B cell (primary cell): Measurements from ENCODE around the gene NIP7. TPM values are rescaled to one million over a fixed set of nuclear protein-coding genes. Genes with fewer than 3 reads are reported as not detected.
A peak's percentile ranks its signal among the peaks of the same experiment; 100 is the strongest.

ENCODE experiments used
- ATAC-seq: fragments of 200-7000 bp; cut with Tn5 transposase; one replicate; pipeline ENCODE4 v1.10.0; 2021; ENCODE audit warnings: low read depth, mild to moderate bottlenecking, moderate number of reproducible peaks, moderate library complexity
- CTCF ChIA-PET: fragments of 350-600 bp; sonication (Branson Sonifier 250); formaldehyde crosslinking; loops from one replicate; lab custom pipeline; 2021; ENCODE audit warnings: antibody characterized with exemption, inconsistent platforms; lab: Charles Lee
- POLR2A ChIA-PET: fragments of 350-600 bp; sonication (Branson Sonifier 250); formaldehyde crosslinking; loops from one replicate; lab custom pipeline; 2021; ENCODE audit warnings: antibody characterized with exemption; lab: Charles Lee
- DNase-seq: peaks from one replicate; pipeline ENCODE4 v3.0.0; 2013
- H2AFZ ChIP-seq: 2 replicates; pipeline ENCODE4 v1.6.1; 2012; ENCODE audit warnings: mild to moderate bottlenecking, low read depth, low read length; ENCODE audit not compliant: insufficient read depth, poor library complexity, severe bottlenecking
- H3K27ac ChIP-seq, 2 donors: 1 replicate in 1 of 2; 2 replicates in 1 of 2; pipeline ENCODE4 v1.5.1; 2012 to 2013; ENCODE audit warnings: low read length in 2 of 2, mild to moderate bottlenecking in 2 of 2, moderate library complexity in 1 of 2
- H3K27me3 ChIP-seq, 4 experiments: fragments of 200-600 bp in 1 of 4; sonication (generic) in 1 of 4; replicated peaks in 1 of 4; 1 replicate in 2 of 4; 2 replicates in 2 of 4; pipeline versions ENCODE4 v1.6.1 to v1.7.0; 2013 to 2016; ENCODE audit warnings: low read length in 3 of 4, mild to moderate bottlenecking in 2 of 4, mixed read lengths in 1 of 4, moderate library complexity in 1 of 4; ENCODE audit not compliant: insufficient read depth in 4 of 4, control insufficient read depth in 3 of 4; ENCODE audit errors: control extremely low read depth in 1 of 4
- H3K36me3 ChIP-seq, 2 experiments: replicated peaks in 1 of 2; 1 replicate in 1 of 2; 2 replicates in 1 of 2; pipeline versions ENCODE4 v1.6.1 to v1.7.1; 2013; ENCODE audit warnings: low read length in 1 of 2; ENCODE audit not compliant: insufficient read depth in 2 of 2, control insufficient read depth in 1 of 2; ENCODE audit errors: control extremely low read depth in 1 of 2, extremely low read depth in 1 of 2
- H3K4me1 ChIP-seq, 2 donors: fragments of 200-600 bp in 1 of 2; sonication (generic) in 1 of 2; 1 replicate in 1 of 2; 2 replicates in 1 of 2; pipeline versions ENCODE4 v1.5.1 to v1.6.1; 2013 to 2017; ENCODE audit warnings: low read length in 2 of 2; ENCODE audit not compliant: control insufficient read depth in 2 of 2, insufficient read depth in 2 of 2
- H3K4me2 ChIP-seq: replicated peaks from 2 replicates; pipeline ENCODE3; 2012; ENCODE audit warnings: mild to moderate bottlenecking, low read depth, low read length; ENCODE audit not compliant: poor library complexity, severe bottlenecking
- H3K4me3 ChIP-seq, 5 experiments: fragments of 200-600 bp in 1 of 5; sonication (generic) in 1 of 5; 1 replicate in 3 of 5; 2 replicates in 2 of 5; pipeline versions ENCODE4 v1.5.1 to v1.7.0; 2011 to 2016; ENCODE audit warnings: low read length in 4 of 5, mild to moderate bottlenecking in 4 of 5, low read depth in 2 of 5, control low read depth in 1 of 5, moderate library complexity in 1 of 5; ENCODE audit not compliant: insufficient read depth in 1 of 5; ENCODE audit errors: control extremely low read depth in 1 of 5, extremely low read depth in 1 of 5
- H3K79me2 ChIP-seq: fragments of 200-600 bp; sonication (generic); one replicate; pipeline ENCODE4 v1.6.0; 2016; ENCODE audit warnings: low read length; ENCODE audit not compliant: control insufficient read depth, insufficient read depth
- H3K9ac ChIP-seq: fragments of 200-600 bp; sonication (generic); 2 replicates; pipeline ENCODE4 v1.6.1; 2017; ENCODE audit warnings: mild to moderate bottlenecking, low read length, moderate library complexity
- H3K9me3 ChIP-seq, 3 donors: one replicate each; pipeline versions ENCODE4 v1.6.1 to v1.7.1; 2013; ENCODE audit warnings: low read length in 2 of 3; ENCODE audit not compliant: control insufficient read depth in 2 of 3, insufficient read depth in 1 of 3; ENCODE audit errors: control extremely low read depth in 1 of 3
- H4K20me1 ChIP-seq: 2 replicates; pipeline ENCODE4 v1.6.0; 2012; ENCODE audit warnings: mild to moderate bottlenecking, low read length; ENCODE audit not compliant: insufficient read depth, control insufficient read depth, poor library complexity, severe bottlenecking
- H3K27ac Mint-ChIP-seq: one replicate; pipeline ENCODE4 v1.8.0; 2021; ENCODE audit warnings: mixed read lengths
- H3K27me3 Mint-ChIP-seq: one replicate; pipeline ENCODE4 v1.8.0; 2021; ENCODE audit warnings: mixed read lengths
- H3K4me1 Mint-ChIP-seq: one replicate; pipeline ENCODE4 v1.8.0; 2021; ENCODE audit warnings: mixed read lengths
- H3K4me3 Mint-ChIP-seq: one replicate; pipeline ENCODE4 v1.8.0; 2021; ENCODE audit warnings: mixed read lengths
- H3K9me3 Mint-ChIP-seq: one replicate; pipeline ENCODE4 v1.8.0; 2022; ENCODE audit warnings: mixed read lengths; ENCODE audit not compliant: insufficient read depth
- CTCF ChIP-seq: fragments of 200-600 bp; IDR thresholded peaks from one replicate; pipeline ENCODE4 v1.8.0; 2022; ENCODE audit warnings: antibody characterized with exemption, mild to moderate bottlenecking
- EZH2 ChIP-seq: IDR thresholded peaks from 2 replicates; pipeline ENCODE4 v1.6.1; 2012; ENCODE audit warnings: borderline replicate concordance, low read depth, mild to moderate bottlenecking, moderate library complexity, low read length; ENCODE audit not compliant: insufficient read depth, poor library complexity, severe bottlenecking
- WGBS: methylation state at CpG from one replicate; pipeline ENCODE4 v1.1.5; 2013; ENCODE audit warnings: missing lambda C conversion rate; ENCODE audit not compliant: insufficient coverage; 5-methylcytosine and 5-hydroxymethylcytosine counted together
- intact Hi-C: fragments of 100-400 bp; cut with micrococcal nuclease; formaldehyde crosslinking; loops from one replicate; pipeline ENCODE4 v1.10.0; 2022
- polyA plus RNA-seq: library from polyadenylated mRNA; depleted of rRNA; stranded (reverse); fragments of >200 nt; gene quantifications from 2 replicates; pipeline ENCODE4 v1.2.3, GENCODE V29; 2012
- total RNA-seq, 2 donors: library from RNA; stranded (reverse); fragments of 120-200 nt in 1 of 2; gene quantifications; 1 replicate in 1 of 2; 2 replicates in 1 of 2; pipeline versions ENCODE4 v1.2.3 to v1.2.4, GENCODE V29; 2013 to 2022

NIP7 gene
- total and polyA plus RNA-seq, 2 donors (not counting 1 experiment from before 2014, with no cell fraction given), result 4.4 to 20.2 TPM

GRCh38 chr16:69307856-69308255 is 31.7 kb upstream of the NIP7 start:
- Mint-ChIP-seq H3K4me3 (no peak overlapping the region), H3K4me1 (peaks cover 15% of the 10 kb centered on the region), H3K27me3 (no peaks in the 10 kb centered on the region), H3K27ac (no peak overlapping the region), H3K9me3 (no peaks in the 10 kb centered on the region)
- no peak overlapping the region for H3K4me2 ChIP-seq
- no peak for ATAC-seq
- CTCF ChIA-PET, result no interaction called here
- H3K79me2 ChIP-seq, result peaks cover 14% of the 10 kb centered on the region
- intact Hi-C loops, result no loop called here
- no peak for DNase-seq
- H2AFZ ChIP-seq, result no peak overlapping the region
- no peaks in the 10 kb centered on the region for H3K27me3 ChIP-seq
- H3K36me3 ChIP-seq, result no peaks in the 10 kb centered on the region
- POLR2A ChIA-PET, result no interaction called here
- H3K9ac ChIP-seq, result no peak overlapping the region
- H3K9me3 ChIP-seq, result peaks cover 0 to 6% (median 0%) of the 10 kb centered on the region in 3 donors
- peaks cover 8% of the 10 kb centered on the region for H4K20me1 ChIP-seq
- no peak overlapping the region for H3K27ac ChIP-seq
- H3K4me3 ChIP-seq, result no peak overlapping the region
- peaks cover 10 to 18% of the 10 kb centered on the region in 2 donors for H3K4me1 ChIP-seq
- TF ChIP-seq CTCF, result no peak
- TF ChIP-seq EZH2, result no peak
- WGBS, result 90% methylated on average over 2 of the region's 2 CpGs

GRCh38 chr16:69309316-69309715 is 30.3 kb upstream of the NIP7 start:
- ATAC-seq, result no peak
- no peak for DNase-seq
- Mint-ChIP-seq H3K27me3 (no peaks in the 10 kb centered on the region), H3K27ac (peak overlapping the region; percentile 50), H3K9me3 (no peaks in the 10 kb centered on the region), H3K4me3 (peak overlapping the region; percentile 57), H3K4me1 (peaks cover 21% of the 10 kb centered on the region)
- Histone ChIP-seq H3K9ac (no peak overlapping the region), H3K27me3 (no peaks in the 10 kb centered on the region), H3K9me3 (peaks cover 0 to 6% (median 0%) of the 10 kb centered on the region in 3 donors), H2AFZ (no peak overlapping the region), H3K4me1 (peaks cover 10 to 23% of the 10 kb centered on the region in 2 donors), H3K27ac (no peak overlapping the region), H3K4me3 (no peak overlapping the region), H3K36me3 (peaks cover 0 to 3% of the 10 kb centered on the region in 2 experiments), H3K79me2 (peaks cover 29% of the 10 kb centered on the region), H4K20me1 (peaks cover 22% of the 10 kb centered on the region), H3K4me2 (no peak overlapping the region)
- intact Hi-C loops, result no loop called here
- TF ChIP-seq EZH2, result no peak
- no peak for TF ChIP-seq CTCF
- WGBS, result 91% methylated on average over 8 of the region's 12 CpGs
- POLR2A ChIA-PET, result no interaction called here
- CTCF ChIA-PET, result interaction anchor here (0.5 to 1.0 kb wide), 2 partner anchors 157 to 780 kb away, joined by 3 to 4 read pairs; no protein-coding TSS in a partner anchor
